ENCODE data around the gene UBE4B. TPM values are rescaled to one million over a fixed set of nuclear protein-coding genes. Genes with fewer than 3 reads are reported as not detected.

The UBE4B gene
- total and polyA plus RNA-seq, 2 of the 4 experiments (the other 2 are of a cell fraction): 26.5 to 39.3 TPM

DNA sequence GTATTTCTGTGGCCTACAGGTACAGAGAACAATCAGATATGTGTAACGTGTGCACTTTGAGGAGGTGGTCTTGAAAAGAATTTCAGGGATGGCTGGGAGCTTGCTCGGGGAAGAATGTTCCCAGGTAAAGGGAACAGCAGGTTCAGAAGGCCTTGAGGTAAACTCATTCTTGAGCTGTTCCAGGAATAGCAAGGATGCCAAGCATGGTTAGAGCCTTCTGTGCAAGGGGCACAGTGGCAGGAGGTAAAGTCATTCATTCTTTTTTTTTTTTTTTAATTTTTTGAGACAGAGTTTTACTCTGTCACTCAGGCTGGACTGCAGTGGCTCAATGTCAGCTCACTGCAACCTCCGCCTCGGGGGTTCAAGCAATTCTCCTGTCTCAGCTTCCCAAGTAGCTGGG lies 10.0 kb downstream of the UBE4B start:
- no peak overlapping the region for H2BK5ac ChIP-seq (ENCODE audit: low read depth, low read length, poor library complexity, severe bottlenecking)
- no peak overlapping the region for H3K4me2 ChIP-seq (ENCODE audit: low read depth, low read length)
- no peak overlapping the region for H2BK120ac ChIP-seq (ENCODE audit: low read depth, low read length)
- no peak overlapping the region for H3K56ac ChIP-seq (ENCODE audit: extremely low read depth, insufficient read depth, low read length)
- ATAC-seq (ENCODE audit: low read depth) (no peak), DNase-seq (no peak)
- peaks cover 13% of the 10 kb centered on the region for H3K4me1 ChIP-seq (ENCODE audit: control insufficient read depth, insufficient read depth, low read length)
- no peak overlapping the region for H2BK20ac ChIP-seq (ENCODE audit: low read depth, low read length)
- no peaks in the 10 kb centered on the region for H3K9me3 ChIP-seq (ENCODE audit: control insufficient read depth, insufficient read depth, low read length)
- no peak overlapping the region for H3K14ac ChIP-seq (replicated peaks; ENCODE audit: low read depth, low read length)
- H2BK15ac ChIP-seq (ENCODE audit: low read depth, low read length): no peak overlapping the region
- CTCF ChIA-PET: no interaction called here
- no peak overlapping the region for H4K5ac ChIP-seq (ENCODE audit: low read depth, low read length)
- H4K91ac ChIP-seq (ENCODE audit: insufficient read depth, low read depth, low read length): no peak overlapping the region
- H3K23ac ChIP-seq (ENCODE audit: low read depth, low read length): no peak overlapping the region
- POLR2A ChIA-PET (ENCODE audit: unreplicated experiment): no interaction called here
- H3K27me3 ChIP-seq (ENCODE audit: control insufficient read depth, insufficient read depth, low read length): no peaks in the 10 kb centered on the region
- no peak overlapping the region for H3K18ac ChIP-seq (ENCODE audit: low read depth, low read length)
- H4K8ac ChIP-seq (ENCODE audit: low read depth in 2 of 2, low read length in 2 of 2): no peak overlapping the region
- no peak overlapping the region for H3K27ac ChIP-seq (ENCODE audit: insufficient read depth, low read length)
- WGBS, 2 experiments (ENCODE audit: extremely low coverage in 2 of 2, insufficient read length in 1 of 2): 100% methylated on average over 3 of the region's 4 CpGs; no CpG with 5 or more reads in 1 of the 2 experiments
- H2AFZ ChIP-seq (replicated peaks; ENCODE audit: low read length, poor library complexity): no peak overlapping the region
- peaks cover 42 to 91% of the 10 kb centered on the region in 2 experiments for H3K79me1 ChIP-seq (ENCODE audit: low read depth in 1 of 2, low read length in 2 of 2)
- no peak for TF ChIP-seq BHLHE40 (IDR thresholded peaks at IDR 0.05; ENCODE audit: low read depth, low read length)
- peaks cover 27% of the 10 kb centered on the region for H3K9me1 ChIP-seq (ENCODE audit: insufficient read depth, low read length)
- BruUV-seq (replicated peaks): no TSS peak
- dilution Hi-C loops (cut with HindIII; ENCODE audit: low sequenced_read_pairs, unreplicated experiment): no loop called here
- intact Hi-C loops (cut with micrococcal nuclease): no loop called here
- H3K9ac ChIP-seq (ENCODE audit: low read depth, low read length): no peak overlapping the region
- peaks cover 46% of the 10 kb centered on the region; the same call in 1 of the 2 replicates for H4K20me1 ChIP-seq (ENCODE audit: insufficient read depth, low read length)
- H3K4ac ChIP-seq (ENCODE audit: low read depth, low read length): no peak overlapping the region
- no peak overlapping the region for H2AK9ac ChIP-seq (replicated peaks; ENCODE audit: low read depth, low read length, poor library complexity)
- H2AK5ac ChIP-seq (ENCODE audit: low read depth, low read length): no peak overlapping the region
- peaks cover 3% of the 10 kb centered on the region; the same call in 1 of the 2 replicates for H3K36me3 ChIP-seq (ENCODE audit: control insufficient read depth, insufficient read depth, low read length)
- in situ Hi-C loops (cut with MboI; ENCODE audit: low sequenced_read_pairs): no loop called here
- H3K4me3 ChIP-seq (ENCODE audit: insufficient read depth, low read depth, low read length): no peak overlapping the region
